GM18517 (cell line): Measurements from ENCODE around the gene FAM200A.
"Not testable (repeated sequence)": the region's sequence is repeated elsewhere in the genome, so short reads cannot be mapped to it uniquely, and the experiment has no call there.

ENCODE experiments used
- ATAC-seq: cut with Tn5 transposase; IDR thresholded peaks from one replicate; pipeline ENCODE4 v1.9.1; 2021; ENCODE audit warnings: mild to moderate bottlenecking, moderate library complexity; ENCODE audit not compliant: unreplicated experiment

Gene FAM200A

GRCh38 chr7:99551767-99552463 lies at the start of gene FAM200A:
FAM200A (minus strand) TSS chr7:99552114; CDS start chr7:99548407, 3,707 bp downstream.
- ATAC-seq: peak; percentile 87

GRCh38 chr7:99599836-99600235 lies 47.9 kb upstream of the FAM200A start:
- ATAC-seq: no peak

GRCh38 chr7:99597762-99598501 lies 46.0 kb upstream of the FAM200A start, which contains the start of gene TMEM225B:
TMEM225B (plus strand) TSS chr7:99598267; CDS start chr7:99604389, 6,122 bp downstream.
- ATAC-seq: no peak

- ATAC-seq: no peak
Measured at GRCh38 chr7:99596408-99596955, 44.6 kb upstream of the FAM200A start.

GRCh38 chr7:99594948-99595745 lies 43.2 kb upstream of the FAM200A start:
- no peak for ATAC-seq

GRCh38 chr7:99588868-99589267 lies 37.0 kb upstream of the FAM200A start:
- ATAC-seq: no peak

GRCh38 chr7:99580778-99581332 lies 28.9 kb upstream of the FAM200A start:
- not testable (repeated sequence) for ATAC-seq

GRCh38 chr7:99579956-99580777 lies 28.3 kb upstream of the FAM200A start:
- no peak for ATAC-seq

- ATAC-seq: no peak
Measured at GRCh38 chr7:99579281-99579955, 27.5 kb upstream of the FAM200A start.

- ATAC-seq: no peak
Measured at GRCh38 chr7:99576251-99576650, 24.3 kb upstream of the FAM200A start.

- ATAC-seq: no peak
Measured at GRCh38 chr7:99573257-99573656, 21.3 kb upstream of the FAM200A start.

GRCh38 chr7:99571768-99572167 lies 19.9 kb upstream of the FAM200A start:
- ATAC-seq: no peak

- ATAC-seq: not testable (repeated sequence)
Measured at GRCh38 chr7:99568770-99569169, 16.9 kb upstream of the FAM200A start.

- ATAC-seq: no peak
Measured at GRCh38 chr7:99563650-99564049, 11.7 kb upstream of the FAM200A start.

GRCh38 chr7:99562832-99563231 lies 10.9 kb upstream of the FAM200A start:
- ATAC-seq: no peak

GRCh38 chr7:99562114-99562784 lies 10.3 kb upstream of the FAM200A start:
- no peak for ATAC-seq

GRCh38 chr7:99561737-99562051 lies 9.8 kb upstream of the FAM200A start:
- no peak for ATAC-seq

- ATAC-seq: no peak
Measured at GRCh38 chr7:99560834-99561736, 9.2 kb upstream of the FAM200A start.
